Endothelial cell (in vitro differentiated cells): ENCODE data around the gene DPCD. TPM values are rescaled to one million over a fixed set of nuclear protein-coding genes. Genes with fewer than 3 reads are reported as not detected.

ENCODE experiments used
- DNase-seq: peaks from one replicate; pipeline ENCODE4 v3.0.0; 2021; ENCODE audit warnings: low spot score
- H3K27ac Mint-ChIP-seq: one replicate; pipeline ENCODE4 v1.8.0; 2021; ENCODE audit warnings: mixed read lengths, inconsistent platforms; ENCODE audit not compliant: unreplicated experiment
- H3K27me3 Mint-ChIP-seq: one replicate; pipeline ENCODE4 v1.8.0; 2021; ENCODE audit warnings: mild to moderate bottlenecking, moderate library complexity, mixed read lengths, inconsistent platforms; ENCODE audit not compliant: unreplicated experiment
- H3K36me3 Mint-ChIP-seq: one replicate; pipeline ENCODE4 v1.8.0; 2021; ENCODE audit warnings: mild to moderate bottlenecking, low read depth, mixed read lengths, inconsistent platforms; ENCODE audit not compliant: unreplicated experiment
- H3K4me1 Mint-ChIP-seq: one replicate; pipeline ENCODE4 v1.8.0; 2021; ENCODE audit warnings: mild to moderate bottlenecking, mixed read lengths, inconsistent platforms; ENCODE audit not compliant: unreplicated experiment
- H3K4me3 Mint-ChIP-seq: one replicate; pipeline ENCODE4 v1.8.0; 2021; ENCODE audit warnings: mild to moderate bottlenecking, mixed read lengths, inconsistent platforms; ENCODE audit not compliant: unreplicated experiment
- H3K9me3 Mint-ChIP-seq: one replicate; pipeline ENCODE4 v1.8.0; 2021; ENCODE audit warnings: mixed read lengths, inconsistent platforms; ENCODE audit not compliant: unreplicated experiment
- CTCF ChIP-seq: fragments of 200-600 bp; sonication (generic); IDR thresholded peaks from one replicate; pipeline ENCODE4 v1.5.0; 2021; ENCODE audit warnings: antibody characterized with exemption; ENCODE audit not compliant: unreplicated experiment
- total RNA-seq: library from RNA; stranded (reverse); fragmentation: NEBNext Ultra II Directional; extraction: Animal tissue kit (Norgen Biotek cat#: 25700); gene quantifications from one replicate; pipeline ENCODE4 v1.2.1, GENCODE V29; 2021; ENCODE audit not compliant: unreplicated experiment

The DPCD gene
- total RNA-seq, 1 donor from 2014 or later = 16.7 TPM

- Mint-ChIP-seq H3K4me3 (no peak overlapping the region), H3K4me1 (no peaks in the 10 kb centered on the region), H3K27ac (no peak overlapping the region), H3K36me3 (peaks cover 16% of the 10 kb centered on the region), H3K9me3 (no peaks in the 10 kb centered on the region), H3K27me3 (peaks cover 6% of the 10 kb centered on the region)
- no peak for TF ChIP-seq CTCF
- DNase-seq = no peak
Observed at GRCh38 chr10:101557541-101557940, 30.6 kb upstream of the DPCD start.

- peaks cover 10% of the 10 kb centered on the region for H3K36me3 Mint-ChIP-seq
- H3K4me3 Mint-ChIP-seq = no peak overlapping the region
- peaks cover 6% of the 10 kb centered on the region for H3K27me3 Mint-ChIP-seq
- no peak overlapping the region for H3K27ac Mint-ChIP-seq
- TF ChIP-seq CTCF = no peak
- H3K9me3 Mint-ChIP-seq = no peaks in the 10 kb centered on the region
- DNase-seq = no peak
- H3K4me1 Mint-ChIP-seq = no peaks in the 10 kb centered on the region
Observed at GRCh38 chr10:101558204-101558603, 29.9 kb upstream of the DPCD start.

- H3K4me1 Mint-ChIP-seq = no peaks in the 10 kb centered on the region
- DNase-seq = no peak
- H3K4me3 Mint-ChIP-seq = no peak overlapping the region
- H3K27ac Mint-ChIP-seq = no peak overlapping the region
- H3K9me3 Mint-ChIP-seq = no peaks in the 10 kb centered on the region
- H3K36me3 Mint-ChIP-seq = peaks cover 6% of the 10 kb centered on the region
- no peak for TF ChIP-seq CTCF
- peaks cover 6% of the 10 kb centered on the region for H3K27me3 Mint-ChIP-seq
Observed at GRCh38 chr10:101558671-101559595, 29.2 kb upstream of the DPCD start.

GRCh38 chr10:101559596-101560297 is 28.4 kb upstream of the DPCD start:
- Mint-ChIP-seq H3K36me3 (peaks cover 3% of the 10 kb centered on the region), H3K27me3 (peaks cover 8% of the 10 kb centered on the region), H3K4me1 (no peaks in the 10 kb centered on the region), H3K9me3 (no peaks in the 10 kb centered on the region), H3K27ac (no peak overlapping the region), H3K4me3 (no peak overlapping the region)
- DNase-seq = no peak
- TF ChIP-seq CTCF = no peak
